Large intestine (tissue), 3 donors: Measurements from ENCODE around the gene ARF3. TPM values are rescaled to one million over a fixed set of nuclear protein-coding genes. Genes with fewer than 3 reads are reported as not detected.
"Not testable (repeated sequence)": the region's sequence is repeated elsewhere in the genome, so short reads cannot be mapped to it uniquely, and the experiment has no call there.

Source experiments
- DNase-seq, 2 donors: peaks; one replicate each; pipeline versions ENCODE4 v3.0.0 to v3.0.0-alpha.2; 2013
- H3K27ac ChIP-seq: one replicate; pipeline ENCODE4 v1.5.1; 2013; ENCODE audit warnings: low read length
- H3K27me3 ChIP-seq: 2 replicates; pipeline ENCODE4 v1.6.1; 2013; ENCODE audit warnings: low read length; ENCODE audit not compliant: control insufficient read depth, insufficient read depth
- H3K36me3 ChIP-seq: 2 replicates; pipeline ENCODE4 v1.6.1; 2013; ENCODE audit warnings: low read length; ENCODE audit not compliant: control insufficient read depth, insufficient read depth
- H3K4me1 ChIP-seq: one replicate; pipeline ENCODE4 v1.6.1; 2013; ENCODE audit warnings: low read length; ENCODE audit not compliant: control insufficient read depth, insufficient read depth
- H3K4me3 ChIP-seq: one replicate; pipeline ENCODE4 v1.5.1; 2013; ENCODE audit warnings: low read length
- H3K9me3 ChIP-seq: one replicate; pipeline ENCODE4 v1.6.1; 2013; ENCODE audit warnings: mild to moderate bottlenecking, low read depth, low read length, moderate library complexity; ENCODE audit not compliant: control insufficient read depth
- WGBS: methylation state at CpG from one replicate; pipeline ENCODE4 v1.1.5; 2013; ENCODE audit warnings: low lambda C conversion rate; ENCODE audit not compliant: insufficient coverage; 5-methylcytosine and 5-hydroxymethylcytosine counted together
- polyA plus RNA-seq: library from polyadenylated mRNA; unstranded; fragments of 120-200 nt; gene quantifications from one replicate; pipeline ENCODE4 v1.2.1, GENCODE V29; 2013

Gene ARF3
- polyA plus RNA-seq, 1 donor, result 92.4 TPM

DNA sequence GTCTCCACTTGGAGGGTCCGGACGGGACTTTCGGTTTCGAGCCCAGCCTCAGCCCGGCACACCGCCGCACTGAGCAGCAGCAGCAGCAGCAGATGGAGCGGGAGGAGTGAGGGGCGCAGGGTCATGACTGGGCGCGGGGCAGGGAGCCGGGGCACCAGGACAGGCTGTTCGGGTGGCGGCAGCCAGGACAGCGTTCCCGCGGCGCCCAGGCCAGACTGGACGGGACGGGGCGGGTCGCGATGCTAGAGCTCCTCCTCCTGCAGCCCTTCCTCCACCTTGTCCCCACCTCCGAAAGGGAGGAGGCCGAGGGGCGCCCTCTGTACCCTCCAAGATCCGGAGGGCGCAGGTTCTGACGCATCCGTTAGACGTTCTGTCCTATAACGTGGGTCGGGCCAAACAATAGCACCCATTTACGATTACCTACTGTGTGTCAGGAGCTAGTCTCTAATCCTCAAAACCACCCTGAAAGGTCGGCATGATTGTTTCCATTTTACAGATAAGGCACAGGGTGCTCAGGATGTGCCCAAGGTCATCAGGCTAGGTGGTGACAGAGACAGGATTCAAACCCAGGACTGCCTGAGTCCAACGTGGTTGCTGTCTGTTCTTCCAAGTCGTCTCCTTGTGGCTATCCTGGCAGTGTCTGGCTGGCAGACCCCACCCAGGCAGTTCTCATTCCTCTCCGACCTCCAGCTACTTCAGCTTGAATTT lies 31.8 kb downstream of the ARF3 start, which contains the start of gene FKBP11:
FKBP11 (minus strand) TSS at position 189 of the 708 bp plus-strand sequence; CDS start at position 125, 64 bp downstream.
- Histone ChIP-seq H3K36me3 (peaks cover 16% of the 10 kb centered on the region), H3K9me3 (no peaks in the 10 kb centered on the region), H3K4me1 (peaks cover 5% of the 10 kb centered on the region), H3K27ac (peak within 1 kb of the TSS; percentile 60), H3K4me3 (peak within 1 kb of the TSS; percentile 100), H3K27me3 (no peaks in the 10 kb centered on the region)
- peak; percentile 72 to 79 for DNase-seq
- WGBS, result no CpG with 5 or more reads among the region's 38 CpGs

DNA sequence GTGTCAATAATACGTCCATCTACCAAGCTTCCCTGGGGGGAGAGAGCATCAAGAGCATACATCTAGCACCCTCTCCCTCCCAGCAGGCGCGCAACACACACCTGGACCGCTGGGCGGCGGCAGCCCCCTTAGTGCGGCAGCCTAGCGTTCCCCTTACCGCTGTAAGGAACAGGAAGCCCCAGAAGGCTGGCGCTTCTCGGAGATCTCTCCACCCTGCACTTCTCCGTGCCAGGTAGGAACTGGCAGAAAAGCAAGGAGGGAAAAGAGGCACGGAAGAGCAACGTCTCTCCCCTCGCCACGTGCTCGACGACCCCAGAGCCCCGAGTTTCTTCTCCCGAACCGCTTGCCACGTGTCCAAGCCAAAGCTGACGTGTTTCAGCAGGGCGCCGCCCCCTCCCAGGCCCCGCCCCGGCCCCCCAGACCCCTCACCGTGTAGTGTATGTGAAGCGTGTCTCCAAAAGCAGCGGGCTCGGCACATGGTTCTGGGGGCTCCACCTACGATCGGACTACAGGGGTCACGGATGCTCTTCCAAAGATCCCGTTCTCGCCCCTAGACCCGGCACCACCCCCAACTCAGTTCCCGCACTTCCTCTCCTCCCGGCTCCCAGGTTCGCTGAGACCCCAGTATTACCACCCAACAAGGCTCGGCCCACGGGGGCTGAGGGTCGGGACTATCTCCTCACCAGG lies 32.5 kb downstream of the ARF3 start:
- H3K9me3 ChIP-seq, result no peaks in the 10 kb centered on the region
- H3K4me3 ChIP-seq, result peak overlapping the region; percentile 100
- no peaks in the 10 kb centered on the region for H3K27me3 ChIP-seq
- DNase-seq, result peak; percentile 61 to 78
- peak overlapping the region; percentile 60 for H3K27ac ChIP-seq
- H3K4me1 ChIP-seq, result peaks cover 5% of the 10 kb centered on the region
- WGBS, result no CpG with 5 or more reads among the region's 43 CpGs
- H3K36me3 ChIP-seq, result peaks cover 12% of the 10 kb centered on the region

DNA sequence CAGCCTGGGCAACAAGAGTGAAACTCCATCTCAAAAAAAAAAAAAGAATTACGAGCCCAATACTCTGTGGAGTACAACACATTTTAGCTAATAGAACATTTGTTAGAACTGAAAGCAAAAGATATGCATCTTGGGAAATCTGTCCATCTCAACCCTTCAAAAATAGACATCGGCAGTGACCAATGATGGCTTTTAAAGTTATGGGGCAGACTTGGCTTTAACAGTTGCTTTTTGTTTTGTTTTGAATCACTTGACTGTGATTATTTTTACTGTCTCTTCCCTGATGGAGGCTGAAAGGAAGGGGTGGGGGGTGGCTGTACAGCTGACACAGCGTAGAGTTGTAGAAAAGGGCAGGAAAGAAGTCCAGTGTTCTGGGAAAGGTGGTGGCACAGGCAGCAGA lies 34.2 kb downstream of the ARF3 start:
- Histone ChIP-seq H3K9me3 (no peaks in the 10 kb centered on the region), H3K4me1 (peaks cover 5% of the 10 kb centered on the region), H3K36me3 (peaks cover 6% of the 10 kb centered on the region), H3K27ac (no peak overlapping the region), H3K27me3 (no peaks in the 10 kb centered on the region), H3K4me3 (no peak overlapping the region)
- no peak for DNase-seq
- 100% methylated on average over 1 of the region's 3 CpGs for WGBS

DNA sequence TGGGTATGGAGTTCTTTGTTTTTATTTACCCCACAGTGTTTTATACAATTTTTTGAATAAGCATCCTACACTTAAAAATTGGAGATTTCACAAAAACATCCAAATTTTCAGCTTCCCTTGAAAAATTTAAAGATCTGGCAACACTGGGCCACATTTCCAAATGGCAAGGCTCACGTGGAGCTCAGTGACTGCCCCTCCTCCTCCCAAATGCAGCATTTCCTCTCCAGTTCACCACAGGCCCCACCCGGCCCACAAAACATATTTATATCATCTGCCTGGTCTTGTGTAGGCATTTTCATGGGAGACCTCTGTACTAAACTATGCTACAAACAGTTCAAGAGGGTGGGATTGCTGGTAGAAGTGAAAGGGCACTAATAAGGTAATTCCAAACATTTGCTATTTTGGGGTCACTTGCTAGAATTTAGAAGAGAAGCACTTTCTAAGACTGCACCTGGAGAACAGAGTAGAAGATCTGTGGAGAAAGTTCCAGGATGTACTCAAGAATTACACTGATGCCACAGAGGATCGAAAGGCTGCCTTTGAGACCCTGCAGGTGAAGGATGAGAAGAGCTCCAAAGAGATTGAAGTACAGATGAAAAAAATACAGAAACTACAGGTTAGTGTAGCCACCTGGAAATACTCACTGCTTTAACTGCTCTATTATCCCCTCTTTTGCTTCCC lies 39.3 kb downstream of the ARF3 start:
- no peak overlapping the region for H3K4me3 ChIP-seq
- no peak overlapping the region for H3K27ac ChIP-seq
- H3K27me3 ChIP-seq, result no peaks in the 10 kb centered on the region
- H3K9me3 ChIP-seq, result peaks cover 3% of the 10 kb centered on the region
- no peak for DNase-seq
- no CpG with 5 or more reads among the region's 3 CpGs for WGBS
- H3K36me3 ChIP-seq, result peaks cover 3% of the 10 kb centered on the region
- no peaks in the 10 kb centered on the region for H3K4me1 ChIP-seq

DNA sequence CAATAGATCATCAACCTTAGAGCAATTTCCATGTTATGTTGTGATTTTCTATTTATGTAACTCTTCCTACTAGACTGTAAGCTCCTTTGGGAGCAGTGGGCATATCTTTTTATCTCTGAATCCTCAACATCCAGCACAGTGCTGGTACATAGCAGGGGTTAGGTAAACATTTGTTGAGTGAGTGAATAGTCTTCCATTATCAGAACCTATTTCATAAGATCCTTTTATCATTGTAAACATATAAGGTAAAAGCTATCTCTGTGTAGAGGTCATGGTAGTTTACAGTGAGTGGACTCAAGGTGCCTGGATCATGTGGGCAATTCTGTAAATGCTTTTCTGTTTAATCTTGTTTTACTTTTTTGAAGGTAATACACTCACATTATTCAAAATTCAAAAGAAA lies 47.1 kb downstream of the ARF3 start:
- Histone ChIP-seq H3K36me3 (no peaks in the 10 kb centered on the region), H3K27ac (no peak overlapping the region), H3K27me3 (no peaks in the 10 kb centered on the region), H3K9me3 (no peaks in the 10 kb centered on the region), H3K4me3 (no peak overlapping the region), H3K4me1 (peaks cover 22% of the 10 kb centered on the region)
- peak in 1 of 2 donors; percentile 53 for DNase-seq

DNA sequence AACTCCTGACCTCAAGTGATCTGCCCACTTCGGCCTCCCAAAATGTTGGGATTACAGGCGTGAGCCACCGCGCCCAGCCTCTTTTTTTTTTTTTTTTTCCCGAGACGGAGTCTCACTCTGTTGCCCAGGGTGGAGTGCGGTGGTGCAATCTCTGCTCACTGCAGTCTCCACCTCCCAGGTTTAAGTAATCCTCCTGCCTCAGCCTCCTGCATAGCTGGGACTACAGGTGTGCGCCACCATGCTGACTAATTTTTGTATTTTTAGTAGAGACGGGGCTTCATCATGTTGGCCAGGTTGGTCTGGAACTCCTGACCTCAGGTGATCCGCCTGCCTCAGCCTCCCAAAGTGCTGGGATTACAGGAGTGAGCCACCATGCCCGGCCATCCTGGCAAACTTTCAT lies 47.6 kb downstream of the ARF3 start:
- WGBS, result no CpG with 5 or more reads among the region's 11 CpGs
- not testable (repeated sequence) for DNase-seq, H3K27me3 ChIP-seq, H3K4me3 ChIP-seq, H3K9me3 ChIP-seq, H3K27ac ChIP-seq, H3K36me3 ChIP-seq
- peaks cover 22% of the 10 kb centered on the region for H3K4me1 ChIP-seq

DNA sequence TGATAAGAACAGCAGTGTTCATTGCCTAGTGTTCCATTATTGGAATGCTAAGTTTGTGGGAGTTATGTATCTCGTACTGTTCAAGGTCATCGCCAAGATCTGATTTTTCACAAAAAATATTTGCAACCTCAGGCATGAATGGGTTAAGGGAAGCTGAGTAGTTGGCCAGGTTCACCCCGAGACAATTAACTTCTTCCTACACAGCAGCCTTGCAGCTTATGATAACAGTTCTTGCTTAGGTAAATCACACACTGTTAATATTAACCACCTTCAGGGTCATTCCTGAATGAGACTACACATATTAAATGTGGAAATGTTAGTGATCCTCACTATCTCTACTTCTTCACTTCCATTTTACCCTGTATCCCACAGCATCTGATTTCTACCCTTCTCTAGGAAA lies 50.0 kb downstream of the ARF3 start:
- Histone ChIP-seq H3K27ac (peak overlapping the region; percentile 67), H3K4me1 (peaks cover 25% of the 10 kb centered on the region), H3K9me3 (no peaks in the 10 kb centered on the region), H3K4me3 (no peak overlapping the region), H3K27me3 (no peaks in the 10 kb centered on the region), H3K36me3 (no peaks in the 10 kb centered on the region)
- WGBS, result no CpG with 5 or more reads among the region's 3 CpGs
- DNase-seq, result peak; percentile 45 to 78

DNA sequence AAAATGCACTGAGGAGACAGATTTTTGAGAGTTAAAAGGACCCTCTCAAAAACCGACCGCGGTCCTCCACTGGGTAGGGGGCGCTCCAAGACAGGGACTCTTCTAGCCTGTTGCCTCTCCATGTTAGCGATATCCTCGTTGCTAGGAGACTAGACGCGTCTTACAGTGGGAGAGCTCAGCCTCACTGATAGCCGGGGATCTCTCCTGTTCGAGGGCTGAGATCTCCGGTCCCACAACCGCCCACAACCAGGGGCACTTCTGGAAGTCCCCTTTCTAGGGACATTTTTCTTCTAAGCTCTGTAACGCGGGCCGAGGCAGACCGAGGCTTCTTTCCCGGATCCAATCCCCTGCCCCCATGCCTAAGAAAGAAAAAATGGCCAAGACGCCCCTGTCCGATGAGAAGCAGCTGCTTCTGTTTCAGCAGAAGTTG lies 53.3 kb downstream of the ARF3 start:
- peak; percentile 81 to 85 for DNase-seq
- no peak overlapping the region for H3K27ac ChIP-seq
- H3K27me3 ChIP-seq, result no peaks in the 10 kb centered on the region
- WGBS, result no CpG with 5 or more reads among the region's 19 CpGs
- H3K9me3 ChIP-seq, result no peaks in the 10 kb centered on the region
- peak overlapping the region; percentile 38 for H3K4me3 ChIP-seq
- H3K4me1 ChIP-seq, result peaks cover 13% of the 10 kb centered on the region
- H3K36me3 ChIP-seq, result no peaks in the 10 kb centered on the region

DNA sequence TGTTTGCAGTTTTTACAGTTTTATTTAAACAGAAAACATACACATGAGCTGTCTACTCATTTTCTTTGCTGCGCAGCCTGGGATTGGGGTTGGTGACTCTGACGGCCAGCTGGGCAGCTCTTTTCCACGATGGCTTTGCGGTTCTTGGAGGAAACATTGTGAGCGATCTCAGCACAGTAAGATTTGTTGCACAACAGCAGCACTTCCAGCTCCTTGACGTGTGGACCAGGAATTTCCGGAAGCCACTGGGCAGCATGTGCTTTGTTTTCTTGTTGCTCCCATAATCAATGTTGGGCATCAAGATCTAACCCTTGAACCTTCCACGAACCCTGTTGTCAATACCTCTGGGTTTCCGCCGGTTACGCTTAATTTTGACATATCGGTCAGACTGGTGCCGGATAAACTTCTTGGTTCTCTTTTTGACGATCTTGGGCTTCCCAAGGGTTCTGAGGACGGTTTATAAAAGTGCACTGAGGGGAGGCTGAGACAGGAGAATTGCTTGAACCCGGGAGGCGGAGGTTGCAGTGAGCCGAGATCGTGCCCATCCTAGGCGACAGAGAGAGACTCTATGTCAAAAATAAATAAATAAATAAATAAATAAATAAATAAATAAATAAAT lies 53.8 kb downstream of the ARF3 start:
- DNase-seq, result no peak
- Histone ChIP-seq H3K4me3 (no peak overlapping the region), H3K4me1 (peaks cover 13% of the 10 kb centered on the region)

DNA sequence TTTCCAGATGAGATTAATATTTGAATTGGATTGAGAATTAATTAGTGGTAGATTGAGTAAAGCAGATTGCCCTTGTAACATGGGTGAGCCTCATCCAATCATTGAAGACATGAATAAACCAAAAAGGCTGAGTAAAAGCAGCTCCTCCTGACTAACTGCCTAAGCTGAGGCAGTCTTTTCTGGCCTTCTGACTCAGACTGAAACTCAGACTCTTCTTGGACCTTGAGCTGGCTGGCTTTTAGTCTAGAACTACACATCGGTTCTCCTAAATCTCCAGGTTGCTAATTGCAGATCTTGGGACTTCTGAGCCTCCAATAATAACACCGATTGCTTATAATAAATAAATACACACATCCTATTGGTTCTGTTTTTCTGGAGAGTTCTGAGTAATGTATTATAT lies 56.0 kb downstream of the ARF3 start:
- no peaks in the 10 kb centered on the region for H3K9me3 ChIP-seq
- no peak for DNase-seq
- no peak overlapping the region for H3K27ac ChIP-seq
- no CpG with 5 or more reads among the region's 2 CpGs for WGBS
- H3K27me3 ChIP-seq, result no peaks in the 10 kb centered on the region
- H3K4me1 ChIP-seq, result peaks cover 2% of the 10 kb centered on the region
- H3K4me3 ChIP-seq, result no peak overlapping the region
- H3K36me3 ChIP-seq, result no peaks in the 10 kb centered on the region

More for the DNA sequence above, 53.8 kb downstream of the ARF3 start:
- Histone ChIP-seq H3K36me3 (no peaks in the 10 kb centered on the region), H3K9me3 (no peaks in the 10 kb centered on the region), H3K27me3 (no peaks in the 10 kb centered on the region), H3K27ac (no peak overlapping the region)
- WGBS, result 63% methylated on average over 6 of the region's 20 CpGs
